T-helper 1 cell treated with Interleukin-12 subunit alpha and Interleukin-12 subunit beta and Interleukin-4 antibody, amounts not matched to agents 30 ng/mL and 1 ng/mL, for 36 hours (primary cell): ENCODE results near the gene KRTAP10-7. TPM values are rescaled to one million over a fixed set of nuclear protein-coding genes. Genes with fewer than 3 reads are reported as not detected.
"Not testable (repeated sequence)": the region's sequence is repeated elsewhere in the genome, so short reads cannot be mapped to it uniquely, and the experiment has no call there.

Experiments
- intact Hi-C: fragments of 100-400 bp; cut with micrococcal nuclease; formaldehyde crosslinking; loops from one replicate; pipeline ENCODE4 v1.15.1; 2024
- total RNA-seq: library from RNA; stranded (reverse); gene quantifications from 2 replicates; pipeline ENCODE4 v1.2.3, GENCODE V29; 2022

Gene KRTAP10-7
- total RNA-seq, 1 donor from 2014 or later: not detected

- intact Hi-C loops: no loop called here
Observed at GRCh38 chr21:44628707-44629391, 28.5 kb downstream of the KRTAP10-7 start.

- intact Hi-C loops: no loop called here
Observed at GRCh38 chr21:44630440-44630839, 30.0 kb downstream of the KRTAP10-7 start.

GRCh38 chr21:44632067-44632466 is 31.7 kb downstream of the KRTAP10-7 start:
- intact Hi-C loops: no loop called here

GRCh38 chr21:44636209-44637017 is 36.0 kb downstream of the KRTAP10-7 start:
- intact Hi-C loops: no loop called here

- intact Hi-C loops: no loop called here
Observed at GRCh38 chr21:44637018-44637850, 36.8 kb downstream of the KRTAP10-7 start, which contains the start of gene KRTAP10-10. Gene KRTAP10-10, plus strand, starts transcription at chr21:44637356. Its CDS starts 62 bp downstream, at chr21:44637418.

GRCh38 chr21:44637851-44638348 is 37.5 kb downstream of the KRTAP10-7 start:
- intact Hi-C loops: not testable (repeated sequence)

GRCh38 chr21:44638506-44639330 is 38.3 kb downstream of the KRTAP10-7 start:
- intact Hi-C loops: not testable (repeated sequence)

- intact Hi-C loops: no loop called here
Observed at GRCh38 chr21:44639331-44639655, 38.9 kb downstream of the KRTAP10-7 start.

GRCh38 chr21:44640761-44641160 is 40.4 kb downstream of the KRTAP10-7 start:
- intact Hi-C loops: no loop called here

- intact Hi-C loops: loop anchor here (2.0 kb wide), 1 partner anchor 15 kb away; no protein-coding TSS in a partner anchor
Observed at GRCh38 chr21:44643741-44644310, 43.4 kb downstream of the KRTAP10-7 start.

- intact Hi-C loops: loop anchor here (2.0 kb wide), 1 partner anchor 14 kb away; no protein-coding TSS in a partner anchor
Observed at GRCh38 chr21:44644878-44645277, 44.5 kb downstream of the KRTAP10-7 start.

- intact Hi-C loops: not testable (repeated sequence)
Observed at GRCh38 chr21:44646366-44647221, 46.2 kb downstream of the KRTAP10-7 start, which contains the start of gene KRTAP10-11. Gene KRTAP10-11, plus strand, starts transcription at chr21:44646414. Its CDS starts 45 bp downstream, at chr21:44646459.

- intact Hi-C loops: no loop called here
Observed at GRCh38 chr21:44647222-44647552, 46.8 kb downstream of the KRTAP10-7 start.

GRCh38 chr21:44648557-44649311 is 48.3 kb downstream of the KRTAP10-7 start:
- intact Hi-C loops: no loop called here

GRCh38 chr21:44649521-44650100 is 49.2 kb downstream of the KRTAP10-7 start:
- intact Hi-C loops: loop anchor here (10.0 kb wide), 1 partner anchor 155 kb away; the partner anchor contains the start of gene UBE2G2

GRCh38 chr21:44650265-44650972 is 50.0 kb downstream of the KRTAP10-7 start:
- intact Hi-C loops: loop anchor here (10.0 kb wide), 1 partner anchor 154 kb away; the partner anchor contains the start of gene UBE2G2
